Measurements from ENCODE around the gene PPP1R3G. TPM values are rescaled to one million over a fixed set of nuclear protein-coding genes. Genes with fewer than 3 reads are reported as not detected.

The PPP1R3G gene
- total and polyA plus RNA-seq, 2 of the 13 experiments (the other 11 are each of a cell fraction or from before 2014, with no cell fraction given), result 1.2 to 1.3 TPM

DNA sequence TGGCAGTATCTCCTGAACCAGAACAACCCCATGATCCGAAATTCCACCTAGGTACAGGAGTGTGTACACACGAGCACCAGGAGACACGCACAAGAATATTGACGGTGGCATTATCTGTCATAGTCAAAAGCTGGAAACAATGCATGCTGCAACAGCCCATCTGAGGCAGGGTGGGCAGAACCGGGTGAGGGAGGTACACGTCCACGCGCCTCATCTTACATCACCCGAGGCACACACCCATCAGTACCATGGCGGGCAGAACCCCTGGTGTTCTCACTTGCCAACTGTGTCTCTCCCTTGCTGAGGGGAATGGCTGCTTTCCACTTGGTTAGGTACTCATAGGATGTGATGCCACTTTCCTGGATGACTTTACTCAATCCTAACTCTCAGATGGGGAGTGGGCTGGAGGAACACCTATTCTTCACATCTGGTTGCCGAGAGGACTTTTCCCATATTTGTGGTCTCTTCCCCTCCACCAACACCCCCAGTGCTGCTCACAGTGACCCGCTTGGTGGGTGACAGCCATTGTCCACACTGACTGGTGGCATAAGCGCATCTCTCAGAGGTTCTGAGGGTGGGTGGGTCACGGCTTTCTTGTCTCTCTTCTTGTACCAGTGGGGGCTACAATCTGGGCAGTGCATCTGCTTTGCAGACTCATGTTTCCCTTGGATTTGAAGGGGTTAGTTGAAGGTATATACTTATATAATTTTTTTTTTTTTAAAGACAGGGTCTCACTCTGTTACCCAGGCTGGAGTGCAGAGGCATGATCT, 13.5 kb downstream of the PPP1R3G start:
- FAIRE-seq (no peak), ATAC-seq (no peak; the same call in 1 of the 3 replicates), DNase-seq (ENCODE audit: low spot score) (no peak)
- BruUV-seq (replicated peaks), result no TSS peak
- 99% methylated on average over 14 of the region's 14 CpGs for WGBS (ENCODE audit: low lambda C conversion rate)
- H3K9me3 ChIP-seq (ENCODE audit: low read length), result no peaks in the 10 kb centered on the region
- peaks cover 18% of the 10 kb centered on the region for H3K4me1 ChIP-seq (ENCODE audit: insufficient read depth, low read length)
- H4K20me1 ChIP-seq (ENCODE audit: insufficient read depth, low read length), result no peaks in the 10 kb centered on the region
- H3K9ac ChIP-seq (ENCODE audit: insufficient read depth, low read depth, low read length), result no peak overlapping the region
- no peak overlapping the region for H3K4me2 ChIP-seq (ENCODE audit: low read depth, low read length)
- intact Hi-C loops (cut with micrococcal nuclease; ENCODE audit: unreplicated experiment) (no loop called here), in situ Hi-C loops (cut with HindIII; ENCODE audit: extremely low pct_ligation_motif_present, low pct_unique_long_range_greater_than_20kb) (no loop called here)
- H3K4me3 ChIP-seq (replicated peaks in 1 of 3; ENCODE audit: insufficient read depth in 1 of 3, low read depth in 2 of 3, low read length in 3 of 3), result no peak overlapping the region
- ChIA-PET POLR2A (interaction anchor here (1.1 kb wide), 1 partner anchor 10 kb away, joined by 3 read pairs; no protein-coding TSS in a partner anchor), CTCF (ENCODE audit: low intra/inter-chr PET ratio, low total read pairs) (no interaction called here)
- H3K27me3 ChIP-seq (ENCODE audit: control insufficient read depth in 1 of 2, insufficient read depth in 2 of 2, low read length in 2 of 2), result no peaks in the 10 kb centered on the region
- peaks cover 0 to 2% of the 10 kb centered on the region in 2 experiments; a peak in 2 of 5 replicates for H3K36me3 ChIP-seq (replicated peaks in 1 of 2; ENCODE audit: control insufficient read depth in 1 of 2, insufficient read depth in 2 of 2, low read length in 2 of 2)
- no peak for TF ChIP-seq SYNCRIP (IDR thresholded peaks at IDR 0.05; ENCODE audit: insufficient read depth, low read depth, low read length)
- no peak for TF ChIP-seq ZNF777 (CRISPR knock-in tag; IDR thresholded peaks at IDR 0.05)
- TF ChIP-seq HNRNPLL (IDR thresholded peaks at IDR 0.05; ENCODE audit: low read depth, low read length, poor library complexity, severe bottlenecking), result no peak
- TF ChIP-seq ZNF329 (CRISPR knock-in tag; IDR thresholded peaks at IDR 0.05; ENCODE audit: low read depth), result no peak
- no peak for TF ChIP-seq ZNF761 (CRISPR knock-in tag; conservative IDR thresholded peaks at IDR 0.05)
- no peak for TF ChIP-seq ZBTB44 (CRISPR knock-in tag; IDR thresholded peaks at IDR 0.05)
- no peak for TF ChIP-seq KMT2B (CRISPR knock-in tag; IDR thresholded peaks at IDR 0.05)
- TF ChIP-seq MAZ (IDR thresholded peaks at IDR 0.05; ENCODE audit: borderline replicate concordance, low read depth, low read length), result no peak
- TF ChIP-seq MAZ (CRISPR knock-in tag; IDR thresholded peaks at IDR 0.05; ENCODE audit: low read depth), result no peak
- no peak for TF ChIP-seq SNRNP70 (IDR thresholded peaks at IDR 0.05; ENCODE audit: low read depth, low read length)
- TF ChIP-seq MIER2 (CRISPR knock-in tag; IDR thresholded peaks at IDR 0.05), result no peak
- no peak for TF ChIP-seq SMAD9 (CRISPR knock-in tag; IDR thresholded peaks at IDR 0.05)
- TF ChIP-seq ZUFSP (CRISPR knock-in tag; IDR thresholded peaks at IDR 0.05; ENCODE audit: borderline replicate concordance), result no peak
- TF ChIP-seq ATM (IDR thresholded peaks at IDR 0.05; ENCODE audit: borderline replicate concordance), result no peak
- H3K79me2 ChIP-seq (ENCODE audit: insufficient read depth, low read length), result no peaks in the 10 kb centered on the region
- H2AFZ ChIP-seq (ENCODE audit: low read length), result no peak overlapping the region
- H3K27ac ChIP-seq (ENCODE audit: extremely low read length, insufficient read depth, low read length), result no peak overlapping the region
